Tibial nerve (tissue), 4 donors: ENCODE results near the gene KIF17.

ENCODE experiments used
- CTCF ChIP-seq, 5 experiments: fragments of 200-600 bp in 3 of 5; fragments of 450-650 bp in 2 of 5; sonication (generic) in 3 of 5; IDR thresholded peaks; one replicate each; pipeline ENCODE4 v1.5.1; 2016 to 2019; ENCODE audit warnings: antibody characterized with exemption in 5 of 5, mild to moderate bottlenecking in 3 of 5, moderate library complexity in 2 of 5
- EP300 ChIP-seq, 2 donors: sonication (generic); formaldehyde crosslinking; IDR thresholded peaks; one replicate each; pipeline ENCODE4 v1.6.1; 2017; ENCODE audit warnings: antibody characterized with exemption in 2 of 2, mild to moderate bottlenecking in 1 of 2
- POLR2A ChIP-seq, 2 donors: fragments of 450-650 bp; IDR thresholded peaks; one replicate each; pipeline ENCODE4 v1.6.1; 2017; ENCODE audit warnings: antibody characterized with exemption in 2 of 2, mild to moderate bottlenecking in 2 of 2, moderate library complexity in 2 of 2

- TF ChIP-seq CTCF (IDR thresholded peaks at IDR 0.05) (no peak), POLR2A (IDR thresholded peaks at IDR 0.05) (no peak), EP300 (IDR thresholded peaks at IDR 0.05) (no peak)
Observed at GRCh38 chr1:20730690-20731056, 12.9 kb upstream of the KIF17 start.
